Effector memory CD8-positive, alpha-beta T cell (primary cell): ENCODE results near the gene CAMTA1.

Experiments
- ATAC-seq: fragments of 150-1000 bp; cut with Tn5 transposase; replicated peaks from 2 replicates; pipeline ENCODE4 v1.10.0; 2021; ENCODE audit warnings: mild to moderate bottlenecking, moderate library complexity
- DNase-seq, 3 experiments: peaks; one replicate each; pipeline ENCODE4 v3.0.0; 2021
- H3K27ac Mint-ChIP-seq, 2 donors: one replicate each; pipeline ENCODE4 v1.8.0; 2022; ENCODE audit warnings: mild to moderate bottlenecking in 2 of 2, mixed read lengths in 2 of 2, moderate library complexity in 2 of 2
- H3K27me3 Mint-ChIP-seq, 2 donors: one replicate each; pipeline ENCODE4 v1.8.0; 2022; ENCODE audit warnings: mixed read lengths in 2 of 2
- H3K36me3 Mint-ChIP-seq: one replicate; pipeline ENCODE4 v1.8.0; 2022; ENCODE audit warnings: mild to moderate bottlenecking, moderate library complexity, mixed read lengths; ENCODE audit not compliant: insufficient read depth
- H3K4me1 Mint-ChIP-seq, 2 donors: one replicate each; pipeline ENCODE4 v1.8.0; 2022; ENCODE audit warnings: low read depth in 2 of 2, mixed read lengths in 2 of 2
- H3K4me3 Mint-ChIP-seq, 2 donors: one replicate each; pipeline ENCODE4 v1.8.0; 2022; ENCODE audit warnings: mild to moderate bottlenecking in 2 of 2, mixed read lengths in 2 of 2, moderate library complexity in 2 of 2
- H3K9me3 Mint-ChIP-seq, 2 donors: one replicate each; pipeline ENCODE4 v1.8.0; 2022; ENCODE audit warnings: mixed read lengths in 2 of 2

The CAMTA1 gene

GRCh38 chr1:7454895-7455784, 669.9 kb downstream of the CAMTA1 start:
- no peak for DNase-seq
- Mint-ChIP-seq H3K4me1 (peaks cover 0 to 2% of the 10 kb centered on the region in 2 donors), H3K27me3 (peaks cover 7 to 24% of the 10 kb centered on the region in 2 donors), H3K36me3 (no peaks in the 10 kb centered on the region), H3K27ac (no peak overlapping the region), H3K9me3 (no peaks in the 10 kb centered on the region), H3K4me3 (no peak overlapping the region)
- ATAC-seq = no peak

- Mint-ChIP-seq H3K27ac (no peak overlapping the region), H3K9me3 (no peaks in the 10 kb centered on the region), H3K27me3 (peaks cover 7 to 33% of the 10 kb centered on the region in 2 donors), H3K4me3 (no peak overlapping the region), H3K36me3 (no peaks in the 10 kb centered on the region), H3K4me1 (peaks cover 0 to 2% of the 10 kb centered on the region in 2 donors)
- DNase-seq (no peak), ATAC-seq (no peak)
These were observed 670.8 kb downstream of the CAMTA1 start for GRCh38 chr1:7455796-7456721.

DNA sequence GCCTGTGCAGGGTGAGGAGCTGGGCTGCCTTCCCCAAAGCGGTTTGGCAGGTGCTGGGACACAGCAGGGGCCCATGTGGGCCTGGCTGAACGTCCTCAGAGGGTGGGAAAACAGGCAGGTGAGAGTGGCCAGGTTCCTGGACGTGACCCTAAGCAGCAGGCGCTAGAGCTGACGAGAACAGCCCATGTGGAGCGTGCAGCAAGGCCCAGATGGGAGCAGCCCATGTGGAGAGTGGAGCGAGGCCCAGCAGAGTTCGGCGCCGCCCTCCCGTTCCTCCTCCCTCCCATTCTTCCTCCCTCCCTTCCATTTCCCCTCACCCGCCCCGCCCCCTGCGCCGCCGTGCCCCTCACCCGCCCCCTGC, 671.4 kb downstream of the CAMTA1 start:
- Mint-ChIP-seq H3K27me3 (peaks cover 7 to 33% of the 10 kb centered on the region in 2 donors), H3K27ac (no peak overlapping the region), H3K9me3 (no peaks in the 10 kb centered on the region), H3K4me1 (peaks cover 0 to 2% of the 10 kb centered on the region in 2 donors), H3K36me3 (no peaks in the 10 kb centered on the region), H3K4me3 (no peak overlapping the region)
- ATAC-seq (no peak), DNase-seq (no peak)

DNA sequence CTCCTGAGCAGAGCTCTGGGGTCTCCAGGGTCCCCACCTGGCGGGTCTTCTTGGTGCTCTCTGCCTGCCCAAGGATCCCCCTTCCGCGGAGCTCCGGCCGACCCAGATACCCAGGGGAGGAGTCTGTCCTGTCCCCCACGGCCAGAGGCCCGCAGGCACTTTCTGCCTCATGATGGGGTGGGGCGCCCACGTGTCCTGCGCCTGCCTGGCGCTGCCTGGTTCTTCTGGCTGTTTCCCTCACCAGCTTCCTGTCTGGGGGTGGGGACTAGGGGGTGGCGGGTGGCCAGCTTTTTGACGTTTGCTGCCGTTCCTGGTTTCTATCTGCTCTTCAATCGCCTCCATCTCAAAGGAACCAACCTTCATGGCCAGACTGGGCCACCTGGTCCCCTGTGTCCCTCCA, 672.6 kb downstream of the CAMTA1 start:
- Mint-ChIP-seq H3K4me1 (peaks cover 0 to 2% of the 10 kb centered on the region in 2 donors), H3K27ac (no peak overlapping the region), H3K4me3 (no peak overlapping the region), H3K9me3 (no peaks in the 10 kb centered on the region), H3K27me3 (peaks cover 11 to 33% of the 10 kb centered on the region in 2 donors), H3K36me3 (no peaks in the 10 kb centered on the region)
- DNase-seq (no peak), ATAC-seq (no peak)

- no peak for DNase-seq
- peaks cover 20 to 27% of the 10 kb centered on the region in 2 donors for H3K27me3 Mint-ChIP-seq
- peaks cover 0 to 2% of the 10 kb centered on the region in 2 donors for H3K4me1 Mint-ChIP-seq
- H3K27ac Mint-ChIP-seq = no peak overlapping the region
- no peak overlapping the region for H3K4me3 Mint-ChIP-seq
- H3K36me3 Mint-ChIP-seq = no peaks in the 10 kb centered on the region
- no peak for ATAC-seq
- H3K9me3 Mint-ChIP-seq = no peaks in the 10 kb centered on the region
These were observed 673.7 kb downstream of the CAMTA1 start for GRCh38 chr1:7458946-7459345.

DNA sequence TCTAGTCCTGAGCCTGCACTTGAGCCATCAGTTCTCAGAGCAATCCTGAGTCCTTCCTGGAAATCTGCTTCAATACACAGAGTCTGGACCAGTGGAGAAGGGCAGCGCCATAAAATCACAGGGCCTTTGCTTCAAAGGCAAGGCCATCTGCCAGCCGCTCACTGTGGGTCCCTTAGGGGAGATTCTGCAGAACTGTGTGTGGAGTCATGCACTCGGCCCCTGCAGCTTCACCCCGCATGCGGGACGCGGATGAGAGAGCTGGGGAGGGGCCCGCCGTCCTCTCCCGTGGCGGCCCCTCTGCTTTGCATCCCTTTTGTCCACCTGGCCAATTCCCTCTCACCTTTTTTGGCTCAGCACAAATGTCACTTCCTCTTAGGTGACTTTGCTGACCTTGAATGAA, 674.7 kb downstream of the CAMTA1 start:
- no peak overlapping the region for H3K27ac Mint-ChIP-seq
- peaks cover 0 to 2% of the 10 kb centered on the region in 2 donors for H3K4me1 Mint-ChIP-seq
- H3K27me3 Mint-ChIP-seq = peaks cover 20 to 24% of the 10 kb centered on the region in 2 donors
- no peaks in the 10 kb centered on the region for H3K36me3 Mint-ChIP-seq
- H3K9me3 Mint-ChIP-seq = no peaks in the 10 kb centered on the region
- no peak overlapping the region for H3K4me3 Mint-ChIP-seq
- DNase-seq (no peak), ATAC-seq (no peak)

GRCh38 chr1:7460807-7461206, 675.6 kb downstream of the CAMTA1 start:
- no peak for ATAC-seq
- Mint-ChIP-seq H3K9me3 (no peaks in the 10 kb centered on the region), H3K4me1 (peaks cover 0 to 2% of the 10 kb centered on the region in 2 donors), H3K27me3 (peaks cover 20 to 24% of the 10 kb centered on the region in 2 donors), H3K4me3 (no peak overlapping the region), H3K36me3 (no peaks in the 10 kb centered on the region), H3K27ac (no peak overlapping the region)
- no peak for DNase-seq

- no peaks in the 10 kb centered on the region for H3K9me3 Mint-ChIP-seq
- H3K36me3 Mint-ChIP-seq = no peaks in the 10 kb centered on the region
- ATAC-seq (no peak), DNase-seq (no peak)
- peaks cover 0 to 2% of the 10 kb centered on the region in 2 donors for H3K4me1 Mint-ChIP-seq
- H3K27ac Mint-ChIP-seq = no peak overlapping the region
- H3K4me3 Mint-ChIP-seq = no peak overlapping the region
- H3K27me3 Mint-ChIP-seq = peaks cover 19 to 21% of the 10 kb centered on the region in 2 donors
These were observed 677.4 kb downstream of the CAMTA1 start for GRCh38 chr1:7462617-7463016.

- H3K27me3 Mint-ChIP-seq = peaks cover 12 to 19% of the 10 kb centered on the region in 2 donors
- H3K27ac Mint-ChIP-seq = no peak overlapping the region
- ATAC-seq (no peak), DNase-seq (no peak)
- no peaks in the 10 kb centered on the region for H3K36me3 Mint-ChIP-seq
- H3K4me1 Mint-ChIP-seq = no peaks in the 10 kb centered on the region
- H3K9me3 Mint-ChIP-seq = no peaks in the 10 kb centered on the region
- no peak overlapping the region for H3K4me3 Mint-ChIP-seq
These were observed 678.3 kb downstream of the CAMTA1 start for GRCh38 chr1:7463526-7463925.

- no peak overlapping the region for H3K4me3 Mint-ChIP-seq
- ATAC-seq = no peak
- H3K4me1 Mint-ChIP-seq = no peaks in the 10 kb centered on the region
- no peak for DNase-seq
- no peaks in the 10 kb centered on the region for H3K36me3 Mint-ChIP-seq
- H3K27me3 Mint-ChIP-seq = peaks cover 16 to 29% of the 10 kb centered on the region in 2 donors
- no peaks in the 10 kb centered on the region for H3K9me3 Mint-ChIP-seq
- no peak overlapping the region for H3K27ac Mint-ChIP-seq
These were observed 679.5 kb downstream of the CAMTA1 start for GRCh38 chr1:7464736-7465135.

GRCh38 chr1:7467476-7468175, 682.4 kb downstream of the CAMTA1 start:
- no peak overlapping the region for H3K27ac Mint-ChIP-seq
- H3K9me3 Mint-ChIP-seq = no peaks in the 10 kb centered on the region

DNA sequence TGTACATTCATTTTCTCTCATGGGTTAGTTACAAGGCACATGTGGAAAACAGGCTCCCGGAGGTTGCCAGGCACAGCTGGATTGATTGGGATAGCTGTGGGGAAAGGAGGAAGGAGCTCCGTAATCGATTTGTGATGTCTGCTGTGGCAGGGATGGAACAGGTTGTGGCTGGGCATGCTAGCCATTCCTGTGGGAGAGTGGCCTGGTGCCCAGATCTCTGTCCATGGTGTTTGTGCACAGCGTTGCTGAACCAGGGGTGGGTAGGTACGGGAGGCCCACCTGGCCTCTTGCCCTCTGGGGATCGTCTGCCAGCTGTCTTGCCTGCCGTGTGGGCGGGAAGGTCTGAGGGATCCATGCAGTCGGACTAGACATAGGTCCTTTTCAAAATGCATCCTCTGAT, 683.0 kb downstream of the CAMTA1 start:
- peaks cover 16 to 45% of the 10 kb centered on the region in 2 donors for H3K27me3 Mint-ChIP-seq
- H3K27ac Mint-ChIP-seq = no peak overlapping the region
- ATAC-seq = no peak
- no peaks in the 10 kb centered on the region for H3K9me3 Mint-ChIP-seq
- DNase-seq = no peak
- H3K36me3 Mint-ChIP-seq = no peaks in the 10 kb centered on the region
- H3K4me3 Mint-ChIP-seq = no peak overlapping the region
- H3K4me1 Mint-ChIP-seq = no peaks in the 10 kb centered on the region

More at GRCh38 chr1:7467476-7468175, 682.4 kb downstream of the CAMTA1 start:
- Mint-ChIP-seq H3K36me3 (no peaks in the 10 kb centered on the region), H3K27me3 (peaks cover 23 to 44% of the 10 kb centered on the region in 2 donors), H3K4me3 (no peak overlapping the region), H3K4me1 (no peaks in the 10 kb centered on the region)
- ATAC-seq (no peak), DNase-seq (no peak)

DNA sequence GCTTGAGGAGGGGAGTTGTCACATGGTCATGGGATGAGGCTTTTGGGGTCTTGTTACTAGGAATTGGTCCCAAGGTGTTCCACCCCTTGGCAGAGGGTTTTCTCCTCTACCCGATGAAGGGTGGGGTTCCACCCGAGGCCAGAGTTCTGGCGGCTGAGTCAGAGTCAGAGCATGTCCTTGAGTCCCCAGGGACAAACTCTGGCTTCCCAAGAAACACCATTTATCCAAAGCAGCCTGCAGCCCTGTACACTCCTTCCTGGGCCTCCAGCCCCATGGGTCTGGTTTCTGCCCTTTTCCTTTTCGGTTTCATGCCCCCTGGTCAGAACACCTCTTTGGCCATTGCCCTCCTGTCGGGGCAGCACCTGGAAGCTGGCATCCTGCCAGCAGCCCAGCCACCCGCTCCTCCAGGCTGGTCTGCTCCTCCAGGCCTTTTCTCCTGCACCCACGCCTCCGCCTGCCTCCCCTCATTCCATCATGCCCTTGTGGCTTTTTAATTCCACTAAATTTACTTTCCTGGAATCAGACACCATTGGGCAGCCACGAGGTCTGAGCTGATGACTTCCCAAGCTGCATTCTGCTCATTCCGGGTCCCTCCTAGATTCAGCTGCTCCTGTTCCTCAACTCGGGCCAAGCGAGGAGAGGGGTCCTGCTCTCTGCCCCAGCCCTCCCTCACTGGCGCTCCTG, 684.1 kb downstream of the CAMTA1 start:
- peaks cover 12 to 45% of the 10 kb centered on the region in 2 donors for H3K27me3 Mint-ChIP-seq
- DNase-seq (no peak), ATAC-seq (no peak)
- no peaks in the 10 kb centered on the region for H3K36me3 Mint-ChIP-seq
- H3K9me3 Mint-ChIP-seq = no peaks in the 10 kb centered on the region
- no peaks in the 10 kb centered on the region for H3K4me1 Mint-ChIP-seq
- no peak overlapping the region for H3K27ac Mint-ChIP-seq
- H3K4me3 Mint-ChIP-seq = no peak overlapping the region
